K562 (cell line): ENCODE results near the gene BSCL2. TPM values are rescaled to one million over a fixed set of nuclear protein-coding genes. Genes with fewer than 3 reads are reported as not detected.

ENCODE experiments used
- CCNT2 ChIP-seq: IDR thresholded peaks from 2 replicates; pipeline ENCODE4 v1.6.1; 2011; ENCODE audit warnings: borderline replicate concordance, low read depth, mild to moderate bottlenecking, moderate library complexity, mixed read lengths, low read length; ENCODE audit not compliant: insufficient read length; ENCODE audit errors: extremely low read depth
- HNRNPL ChIP-seq: fragments of 200-400 bp; formaldehyde crosslinking; IDR thresholded peaks from 2 replicates; pipeline ENCODE4 v1.6.1; 2017; ENCODE audit warnings: low read depth, mild to moderate bottlenecking, low read length
- HNRNPUL1 ChIP-seq: fragments of 200-400 bp; formaldehyde crosslinking; IDR thresholded peaks from 2 replicates; pipeline ENCODE4 v1.6.1; 2017; ENCODE audit warnings: low read length
- HOMEZ ChIP-seq: fragments of 250-450 bp; sonication (Bioruptor Pico); IDR thresholded peaks from 2 replicates; pipeline ENCODE4 v1.4.0; 2020; ENCODE audit warnings: mild to moderate bottlenecking, moderate library complexity
- MAX ChIP-seq: sonication (generic); formaldehyde crosslinking; IDR thresholded peaks from 2 replicates; pipeline ENCODE4 v1.9.0; 2022; ENCODE audit warnings: mild to moderate bottlenecking, missing genetic modification reagents
- MYC ChIP-seq, 2 experiments: fragments of 250-450 bp in 1 of 2; sonication (Bioruptor Pico) in 1 of 2; IDR thresholded peaks; 2 replicates each; pipeline versions ENCODE4 v1.5.1 to v1.6.1; 2012 to 2021; ENCODE audit warnings: low read depth in 2 of 2, borderline replicate concordance in 1 of 2, improper control_type of control experiment in 1 of 2, low read length in 1 of 2, mild to moderate bottlenecking in 1 of 2, moderate library complexity in 1 of 2
- PHB ChIP-seq: fragments of 250-450 bp; sonication (Bioruptor Pico); IDR thresholded peaks from 2 replicates; pipeline ENCODE4 v1.5.0; 2021
- POLR2AphosphoS5 ChIP-seq: IDR thresholded peaks from 2 replicates; pipeline ENCODE4 v1.6.1; 2011; ENCODE audit warnings: mild to moderate bottlenecking, low read depth, low read length, moderate library complexity; ENCODE audit not compliant: control insufficient read depth, insufficient read depth
- POLR2G ChIP-seq: fragments of 200-400 bp; formaldehyde crosslinking; IDR thresholded peaks from 2 replicates; pipeline ENCODE4 v1.6.1; 2017; ENCODE audit warnings: low read depth, mild to moderate bottlenecking, antibody characterized with exemption, low read length, moderate library complexity
- RBM22 ChIP-seq: fragments of 200-400 bp; formaldehyde crosslinking; IDR thresholded peaks from 2 replicates; pipeline ENCODE4 v1.6.1; 2018; ENCODE audit warnings: low read length, low read depth; ENCODE audit not compliant: poor library complexity, severe bottlenecking
- ZNF253 ChIP-seq: fragments of 250-450 bp; sonication (Bioruptor Pico); conservative IDR thresholded peaks from 2 replicates; pipeline ENCODE4 v1.6.1; 2021; ENCODE audit warnings: mild to moderate bottlenecking
- polyA plus RNA-seq, 8 experiments: library from polyadenylated mRNA; depleted of rRNA in 4 of 8; stranded (reverse) in 5 of 8; unstranded in 3 of 8; fragments of >200 nt; fragmentation: Nextera tagmentation in 2 of 8; fragmentation: Illumina TruSeq in 1 of 8; extraction: Ambion mirVana in 2 of 8; extraction: Trizol in 1 of 8; gene quantifications; 2 replicates each; pipeline versions ENCODE4 v1.2.1 to v1.2.3, GENCODE V29; 2011 to 2014; ENCODE audit warnings: inconsistent platforms in 1 of 8, missing spikeins in 1 of 8
- total RNA-seq, 7 experiments: library from RNA; depleted of rRNA in 6 of 7; stranded (reverse); fragments of >200 nt in 6 of 7; fragmentation: Illumina TruSeq in 2 of 7; extraction: Trizol in 2 of 7; gene quantifications; 2 replicates each; pipeline versions ENCODE4 v1.2.1 to v1.2.3, GENCODE V29; 2011 to 2021; ENCODE audit warnings: low replicate concordance in 1 of 7

Gene BSCL2
- total and polyA plus RNA-seq, 9 of the 15 experiments (the other 6 are each of a cell fraction or from before 2014, with no cell fraction given) = 18.9 to 51.7 (median 35.2) TPM

- TF ChIP-seq ZNF253 (CRISPR knock-in tag) (no peak), HNRNPUL1 (peak; percentile 80), HOMEZ (no peak), POLR2G (peak; percentile 45), POLR2AphosphoS5 (peak; percentile 40; the same call in 1 of the 2 replicates), RBM22 (peak; percentile 30), CCNT2 (peak; percentile 14), MYC (IDR thresholded peaks at IDR 0.05; ENCODE audit: low read depth, low read length) (peak; percentile 16; the same call in 1 of the 2 replicates), MYC (CRISPR knock-in tag; IDR thresholded peaks at IDR 0.05; ENCODE audit: borderline replicate concordance, low read depth) (0 out of 2 replicates have a peak, but pooled peaks have one; percentile 39), HNRNPL (0 out of 2 replicates have a peak, but pooled peaks have one; percentile 62), MAX (CRISPR knock-in tag) (0 out of 2 replicates have a peak, but pooled peaks have one; percentile 15), PHB (CRISPR knock-in tag) (0 out of 2 replicates have a peak, but pooled peaks have one; percentile 48)
Observed at GRCh38 chr11:62666259-62666926, 40.8 kb downstream of the BSCL2 start (continued).
